GM19397 (cell line): Measurements from ENCODE around the gene NSUN5.
A peak's percentile ranks its signal among the peaks of the same experiment; 100 is the strongest.
"Not testable (repeated sequence)": the region's sequence is repeated elsewhere in the genome, so short reads cannot be mapped to it uniquely, and the experiment has no call there.

Experiments used
- ATAC-seq: cut with Tn5 transposase; IDR thresholded peaks from one replicate; pipeline ENCODE4 v1.9.1; 2021; ENCODE audit warnings: mild to moderate bottlenecking, moderate library complexity; ENCODE audit not compliant: unreplicated experiment

NSUN5 gene

GRCh38 chr7:73297235-73297634, 11.4 kb downstream of the NSUN5 start:
- not testable (repeated sequence) for ATAC-seq

GRCh38 chr7:73277210-73277609, 31.4 kb downstream of the NSUN5 start:
- ATAC-seq, result not testable (repeated sequence)

- not testable (repeated sequence) for ATAC-seq
Measured at GRCh38 chr7:73267813-73268212, 40.8 kb downstream of the NSUN5 start.

GRCh38 chr7:73266719-73267368, 41.8 kb downstream of the NSUN5 start:
- ATAC-seq, result peak; percentile 68

- peak; percentile 46 for ATAC-seq
Measured at GRCh38 chr7:73262416-73262815, 46.2 kb downstream of the NSUN5 start.
